GOT3 (cell line): Measurements from ENCODE around the gene PPFIBP2.

Experiments
- DNase-seq: peaks from one replicate; lab custom pipeline; 2025; ENCODE audit warnings: mixed read lengths; lab: John Stamatoyannopoulos, UW

The PPFIBP2 gene

GRCh38 chr11:7667460-7667859, 153.7 kb downstream of the PPFIBP2 start:
- no peak for DNase-seq

DNA sequence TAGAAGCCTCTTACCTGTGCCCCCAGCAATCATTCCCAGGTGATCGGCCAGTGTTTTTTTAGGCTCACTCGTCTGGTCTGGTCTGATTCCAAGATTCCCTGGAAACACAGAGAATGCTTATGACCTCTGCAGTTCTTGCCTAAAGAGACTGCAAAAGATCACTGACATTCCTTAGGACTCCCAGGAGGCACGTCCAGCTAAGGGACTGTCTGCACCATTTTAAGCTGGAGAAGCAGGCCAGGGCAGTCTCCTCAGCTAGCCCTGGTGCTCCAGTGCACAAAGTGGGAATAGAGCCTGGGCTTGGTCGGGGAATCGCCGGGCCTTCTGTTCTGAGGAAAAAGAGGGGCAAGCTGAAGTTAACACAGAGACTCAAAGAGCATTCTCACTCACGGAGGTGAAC, 154.7 kb downstream of the PPFIBP2 start:
- DNase-seq, result no peak

DNA sequence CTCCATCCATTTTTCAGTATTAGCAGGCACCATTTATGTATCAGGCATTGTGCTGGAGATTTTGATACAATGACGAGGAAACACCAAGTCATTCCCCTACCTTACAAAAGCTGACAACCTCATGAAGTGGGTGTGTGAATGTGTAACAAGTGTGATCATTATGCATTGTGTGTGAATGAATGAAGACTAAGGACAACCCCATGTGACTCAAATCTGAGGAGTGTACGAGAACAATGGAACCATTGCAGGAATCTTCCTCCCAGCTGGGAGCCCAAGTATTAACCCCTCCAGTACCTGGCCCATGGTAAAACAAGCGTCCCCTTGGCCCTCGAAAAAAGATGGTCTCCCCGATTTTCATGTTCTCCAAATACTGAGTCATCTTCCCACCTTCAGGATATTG, 155.1 kb downstream of the PPFIBP2 start:
- DNase-seq, result no peak

DNA sequence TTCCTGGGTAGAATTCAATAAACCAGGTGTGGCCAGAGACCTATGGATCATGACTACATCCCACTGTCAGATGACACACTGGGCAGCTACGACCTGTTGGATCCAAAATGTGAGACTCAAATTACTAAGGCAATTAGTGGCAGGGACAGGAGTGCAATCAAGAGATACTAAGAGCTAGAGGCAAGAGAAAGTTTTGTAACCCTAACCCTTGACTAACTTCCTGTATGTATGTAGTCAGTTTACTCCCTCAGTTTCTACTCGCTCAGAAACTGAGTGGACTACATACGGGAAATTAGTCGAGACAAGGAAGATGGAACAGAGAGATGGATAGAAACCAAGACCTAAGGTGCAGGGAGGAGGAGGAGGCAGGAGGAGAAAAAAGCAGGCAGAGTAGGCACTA, 156.8 kb downstream of the PPFIBP2 start:
- DNase-seq, result no peak

- no peak for DNase-seq
Measured at GRCh38 chr11:7671347-7672215, 157.8 kb downstream of the PPFIBP2 start.

DNA sequence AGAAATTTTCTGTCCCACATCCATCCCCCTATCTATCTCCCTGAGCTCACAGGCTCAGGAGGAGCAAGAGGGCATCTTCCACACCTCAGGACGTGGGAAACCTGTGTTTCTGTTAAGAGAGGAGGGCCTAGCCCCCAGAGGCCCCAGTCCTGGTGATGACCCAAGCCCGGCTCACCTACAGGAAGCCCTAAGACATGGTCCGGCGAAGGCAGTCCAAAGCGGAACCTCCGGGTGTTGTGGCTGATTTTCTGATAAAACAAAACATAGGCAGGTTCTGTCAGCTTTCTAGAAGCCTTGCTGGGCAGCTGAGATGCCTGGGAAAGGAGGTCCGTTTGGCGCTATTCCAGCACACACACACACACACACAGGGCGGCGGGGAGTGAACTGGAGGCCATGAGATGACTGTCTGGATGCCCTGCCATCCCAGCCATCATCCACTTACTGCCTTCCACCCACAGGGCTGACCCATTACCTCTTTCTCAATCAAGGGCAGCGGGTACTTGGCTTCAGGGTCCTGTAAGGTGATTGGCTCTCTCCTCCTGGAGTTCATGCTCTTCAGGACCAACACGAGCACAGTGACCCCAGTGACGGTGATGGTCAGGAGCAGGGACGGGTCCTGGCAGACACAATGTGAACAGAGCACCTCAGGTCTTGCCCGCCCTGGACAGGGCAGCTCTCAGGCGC, 158.6 kb downstream of the PPFIBP2 start:
- no peak for DNase-seq

- DNase-seq, result no peak
Measured at GRCh38 chr11:7672960-7673723, 159.3 kb downstream of the PPFIBP2 start, which contains the start of gene CYB5R2. TSS of gene CYB5R2 (minus strand) at chr11:7673500. CDS start at chr11:7672825, 675 bp downstream.

- DNase-seq, result no peak
Measured at GRCh38 chr11:7673724-7674434, 160.1 kb downstream of the PPFIBP2 start.

DNA sequence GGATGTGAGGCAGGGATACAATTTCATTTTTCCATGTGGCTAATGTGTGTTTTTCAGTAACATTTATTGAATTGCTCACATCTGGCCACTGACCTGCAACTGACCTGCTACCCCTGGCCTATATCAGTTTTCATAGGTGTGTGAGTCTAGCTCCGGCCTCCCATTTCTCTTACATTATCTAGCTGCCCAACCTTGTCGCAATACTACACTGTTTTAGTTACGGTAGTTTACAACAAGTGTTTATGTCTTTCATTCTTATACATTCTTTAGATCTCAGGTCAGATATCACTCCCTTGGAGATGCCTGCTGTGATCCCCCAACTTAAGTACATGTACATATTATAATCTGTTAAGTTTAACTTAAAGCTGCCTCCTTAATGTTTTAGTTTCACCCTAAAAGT, 161.8 kb downstream of the PPFIBP2 start:
- no peak for DNase-seq

GRCh38 chr11:7677071-7677470, 163.3 kb downstream of the PPFIBP2 start:
- DNase-seq, result no peak

- no peak for DNase-seq
Measured at GRCh38 chr11:7677796-7678201, 164.0 kb downstream of the PPFIBP2 start.

DNA sequence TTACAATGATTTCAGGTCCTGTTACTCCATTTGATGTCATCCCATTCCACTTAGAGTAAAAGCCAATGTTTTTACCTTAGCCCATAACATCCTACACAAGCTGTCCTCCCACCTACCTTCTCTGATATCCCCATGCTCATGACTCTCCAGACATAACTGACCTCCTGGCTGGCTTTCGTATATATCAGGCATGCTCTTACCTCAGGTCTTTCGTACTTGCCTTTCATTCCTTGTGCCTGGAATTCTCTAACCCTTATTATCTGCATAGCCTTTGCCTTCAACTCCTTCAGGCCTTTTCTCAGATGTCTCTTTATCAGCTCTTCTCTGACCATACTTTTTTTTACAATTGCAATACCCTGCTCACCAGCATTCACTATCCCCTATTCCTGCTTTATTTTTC, 169.8 kb downstream of the PPFIBP2 start:
- no peak for DNase-seq

GRCh38 chr11:7686761-7687160, 173.0 kb downstream of the PPFIBP2 start:
- no peak for DNase-seq

DNA sequence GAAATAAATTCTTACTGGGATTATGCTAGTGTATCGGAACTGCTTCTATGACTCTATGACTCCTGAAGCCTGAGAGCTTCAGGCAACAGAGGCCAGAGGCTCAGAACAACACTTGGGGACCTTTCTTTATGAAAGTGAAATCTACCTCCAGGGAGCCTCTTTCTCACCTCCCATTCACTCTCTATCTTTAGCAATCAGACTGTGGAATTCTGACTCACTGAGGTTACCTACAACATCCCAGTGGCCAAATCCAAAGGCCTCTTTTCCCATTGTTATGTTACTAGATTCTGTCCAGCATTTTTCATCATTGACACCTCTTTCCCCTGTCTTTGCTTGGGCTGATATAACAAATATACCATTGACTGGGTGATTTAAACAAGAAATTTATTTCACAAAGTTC, 173.6 kb downstream of the PPFIBP2 start:
- DNase-seq, result no peak

DNA sequence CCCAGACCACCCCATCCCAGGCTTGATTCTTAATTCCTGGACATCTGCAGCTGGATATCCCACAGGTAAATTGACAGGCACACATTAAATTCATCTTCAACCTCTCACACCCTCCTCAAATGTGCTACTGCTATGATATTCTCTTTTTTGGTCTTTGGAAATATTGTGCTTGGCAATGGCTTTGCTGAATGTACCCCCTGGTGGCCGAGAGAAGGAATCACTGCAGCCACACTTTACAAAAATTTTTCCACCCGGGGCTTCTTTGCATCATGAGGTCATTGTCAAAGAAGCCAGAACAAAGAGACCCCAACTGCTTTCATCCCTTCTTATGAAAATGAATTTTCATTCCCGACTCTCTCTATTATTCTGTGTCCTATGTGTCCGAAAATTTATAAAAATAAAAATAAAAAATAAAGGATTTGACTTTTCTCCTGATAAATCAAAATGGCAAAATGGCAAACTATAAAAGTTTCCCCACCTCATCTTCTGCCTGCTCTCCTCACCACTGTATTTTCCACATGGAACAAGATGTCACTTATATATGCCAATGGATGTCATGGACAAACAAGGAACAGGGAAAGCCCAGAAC, 174.5 kb downstream of the PPFIBP2 start:
- no peak for DNase-seq

GRCh38 chr11:7689239-7689638, 175.4 kb downstream of the PPFIBP2 start:
- DNase-seq, result no peak

DNA sequence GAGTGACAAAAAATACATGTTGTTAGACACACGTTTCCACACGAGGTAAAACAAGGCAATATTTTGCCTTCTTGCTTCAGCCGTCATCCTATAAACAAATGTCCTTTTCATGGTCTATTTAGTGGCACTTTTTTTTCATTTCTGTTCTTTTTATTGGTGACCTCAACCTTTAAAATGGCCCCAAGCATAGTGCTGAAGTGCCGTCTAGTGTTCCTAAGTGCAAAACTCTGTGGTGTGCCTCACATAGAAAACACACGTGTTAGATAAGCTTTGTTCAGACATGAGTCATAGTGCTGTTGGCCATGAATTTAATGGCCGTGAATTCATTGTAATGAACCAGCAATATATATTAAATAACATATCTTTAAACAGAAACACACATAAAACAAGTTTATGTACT, 176.8 kb downstream of the PPFIBP2 start:
- no peak for DNase-seq

DNA sequence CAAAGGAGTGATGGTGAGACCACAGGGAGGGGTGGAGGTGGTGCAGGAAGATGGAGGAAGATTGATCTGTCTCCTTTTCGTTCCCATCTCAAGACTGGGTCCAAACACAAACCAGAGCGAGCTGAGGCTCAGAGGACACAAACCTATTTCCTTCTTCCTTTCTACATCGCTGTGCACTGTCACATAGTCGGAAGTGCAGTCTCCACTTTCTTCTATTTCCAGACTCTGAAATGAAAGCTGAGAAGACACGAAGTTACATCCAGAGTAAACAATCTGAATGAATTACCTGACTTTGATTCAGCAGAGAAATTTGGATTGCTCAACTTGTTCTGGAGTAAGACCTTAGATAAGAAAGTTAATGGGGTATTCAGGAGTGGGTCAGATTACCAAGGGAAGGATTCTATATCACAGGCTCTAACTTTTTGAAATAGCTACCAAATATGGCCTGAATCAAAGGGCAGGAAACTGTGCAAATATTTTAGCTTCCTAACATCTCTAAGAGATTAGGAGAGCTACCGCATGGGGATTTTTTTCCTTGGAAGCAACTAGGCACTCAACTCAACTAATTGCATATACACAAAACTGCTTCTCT, 178.1 kb downstream of the PPFIBP2 start:
- no peak for DNase-seq

GRCh38 chr11:7692426-7692825, 178.6 kb downstream of the PPFIBP2 start:
- no peak for DNase-seq

- DNase-seq, result no peak
Measured at GRCh38 chr11:7694235-7694634, 180.4 kb downstream of the PPFIBP2 start.

DNA sequence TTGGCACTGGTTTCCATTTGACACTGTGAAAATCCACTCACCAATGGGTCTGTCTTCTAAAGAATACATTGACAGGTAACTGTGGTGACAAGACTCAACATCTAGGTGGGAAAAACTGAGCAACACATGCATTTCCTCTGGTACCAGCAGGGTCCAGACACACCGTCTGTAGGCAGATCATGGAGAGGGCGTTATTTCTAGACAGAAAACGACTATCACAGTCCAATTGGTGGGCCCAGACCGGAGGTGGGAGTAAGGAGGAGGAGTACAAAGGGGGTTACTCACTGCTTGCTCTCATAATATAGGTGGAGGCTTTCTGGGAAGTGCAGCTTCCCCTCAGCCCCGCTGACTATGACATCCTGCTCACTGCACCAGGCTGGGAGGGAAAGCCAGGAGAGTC, 182.6 kb downstream of the PPFIBP2 start:
- no peak for DNase-seq
